ENCODE data around the gene TFCP2L1.
"Not testable (repeated sequence)": the region's sequence is repeated elsewhere in the genome, so short reads cannot be mapped to it uniquely, and the experiment has no call there.

Gene TFCP2L1

GRCh38 chr2:121309323-121309722, 24.3 kb upstream of the TFCP2L1 start:
- POLR2A ChIA-PET: no interaction called here
- DNase-seq (ENCODE audit: extremely low spot score): no peak
- TF ChIP-seq PKNOX1 (IDR thresholded peaks at IDR 0.05) (no peak), FOXM1 (IDR thresholded peaks at IDR 0.05; ENCODE audit: borderline replicate concordance) (no peak), ARNT (IDR thresholded peaks at IDR 0.05) (no peak), FOXA1 (IDR thresholded peaks at IDR 0.05) (no peak), ELF4 (IDR thresholded peaks at IDR 0.05) (no peak), L3MBTL2 (conservative IDR thresholded peaks at IDR 0.05) (no peak), NFRKB (IDR thresholded peaks at IDR 0.05) (no peak), ZNF384 (IDR thresholded peaks at IDR 0.05) (no peak)
- CTCF ChIA-PET: no interaction called here

DNA sequence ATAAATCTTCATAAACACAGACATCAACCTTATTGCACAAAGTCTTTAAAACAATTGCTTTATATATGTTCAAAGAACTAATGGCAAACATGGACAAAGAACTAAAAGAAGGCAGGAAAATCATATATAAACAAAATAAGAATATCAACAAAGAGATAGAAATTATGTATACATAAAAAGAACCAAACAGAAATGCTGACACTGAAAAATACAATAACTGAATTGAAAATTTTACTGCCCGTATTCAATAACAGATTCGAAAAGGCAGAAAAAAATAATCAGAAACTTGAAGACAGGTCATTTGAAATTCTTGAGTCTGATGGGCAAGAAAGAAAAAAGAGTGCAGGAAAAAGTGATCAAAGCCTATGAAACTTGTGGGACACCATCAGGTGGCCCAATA, 22.0 kb upstream of the TFCP2L1 start:
- POLR2A ChIA-PET: no interaction called here
- TF ChIP-seq FOXA1 (IDR thresholded peaks at IDR 0.05) (no peak), ZNF384 (IDR thresholded peaks at IDR 0.05) (no peak), SP1 (IDR thresholded peaks at IDR 0.05) (no peak), ARNT (IDR thresholded peaks at IDR 0.05) (no peak), PKNOX1 (IDR thresholded peaks at IDR 0.05) (no peak)
- DNase-seq (ENCODE audit: extremely low spot score): no peak
- CTCF ChIA-PET: interaction anchor here (1.3 kb wide), 1 partner anchor 178 kb away, joined by 3 read pairs; no protein-coding TSS in a partner anchor

DNA sequence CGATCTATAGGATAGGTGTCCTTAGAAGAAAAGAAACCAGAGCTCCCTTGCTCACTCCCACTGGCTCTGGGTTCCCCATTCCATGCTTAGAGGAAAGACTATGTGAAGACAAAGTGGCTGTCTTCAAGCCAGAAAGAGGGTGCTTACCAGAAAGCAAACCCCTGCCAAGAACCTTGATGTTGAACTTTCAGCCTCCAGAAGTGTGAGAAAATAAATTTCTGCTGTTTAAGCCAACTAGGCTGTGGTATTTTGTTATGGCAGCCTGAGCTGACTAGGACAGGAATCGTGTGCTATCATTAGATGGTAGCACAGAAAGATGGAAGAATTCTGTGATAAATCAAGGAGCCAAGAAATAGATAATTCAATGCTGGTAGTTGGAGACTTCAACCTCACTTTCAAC, 19.9 kb upstream of the TFCP2L1 start:
- DNase-seq (ENCODE audit: extremely low spot score): no peak
- CTCF ChIA-PET: no interaction called here
- TF ChIP-seq ZNF384 (IDR thresholded peaks at IDR 0.05) (no peak), ELF4 (IDR thresholded peaks at IDR 0.05) (no peak), LEF1 (IDR thresholded peaks at IDR 0.05; ENCODE audit: borderline replicate concordance) (no peak), SUZ12 (IDR thresholded peaks at IDR 0.05) (no peak), PKNOX1 (IDR thresholded peaks at IDR 0.05) (no peak), NFRKB (IDR thresholded peaks at IDR 0.05) (no peak), HDGF (IDR thresholded peaks at IDR 0.05; ENCODE audit: borderline replicate concordance) (no peak), L3MBTL2 (conservative IDR thresholded peaks at IDR 0.05) (no peak), BHLHE40 (IDR thresholded peaks at IDR 0.05; ENCODE audit: borderline replicate concordance) (no peak), SP1 (IDR thresholded peaks at IDR 0.05) (no peak), ARNT (IDR thresholded peaks at IDR 0.05) (no peak), CTBP1 (IDR thresholded peaks at IDR 0.05; ENCODE audit: borderline replicate concordance) (no peak), FOXK2 (IDR thresholded peaks at IDR 0.05) (no peak), TARDBP (IDR thresholded peaks at IDR 0.05) (no peak), FOXM1 (IDR thresholded peaks at IDR 0.05; ENCODE audit: borderline replicate concordance) (no peak), FOXA1 (IDR thresholded peaks at IDR 0.05) (no peak)
- POLR2A ChIA-PET: no interaction called here

- no peak for TF ChIP-seq PKNOX1 (IDR thresholded peaks at IDR 0.05)
- no peak for TF ChIP-seq ELF4 (IDR thresholded peaks at IDR 0.05)
- no peak for TF ChIP-seq FOXA1 (IDR thresholded peaks at IDR 0.05)
- no peak for TF ChIP-seq FOXK2 (IDR thresholded peaks at IDR 0.05)
- TF ChIP-seq SP1 (IDR thresholded peaks at IDR 0.05): no peak
- CTCF ChIA-PET: no interaction called here
- no peak for DNase-seq (ENCODE audit: extremely low spot score)
- POLR2A ChIA-PET: no interaction called here
Measured at GRCh38 chr2:121303531-121304263, 18.7 kb upstream of the TFCP2L1 start.

- CTCF ChIA-PET; DNase-seq (ENCODE audit: extremely low spot score); POLR2A ChIA-PET: not testable (repeated sequence)
Measured at GRCh38 chr2:121301190-121301589, 16.2 kb upstream of the TFCP2L1 start.

DNA sequence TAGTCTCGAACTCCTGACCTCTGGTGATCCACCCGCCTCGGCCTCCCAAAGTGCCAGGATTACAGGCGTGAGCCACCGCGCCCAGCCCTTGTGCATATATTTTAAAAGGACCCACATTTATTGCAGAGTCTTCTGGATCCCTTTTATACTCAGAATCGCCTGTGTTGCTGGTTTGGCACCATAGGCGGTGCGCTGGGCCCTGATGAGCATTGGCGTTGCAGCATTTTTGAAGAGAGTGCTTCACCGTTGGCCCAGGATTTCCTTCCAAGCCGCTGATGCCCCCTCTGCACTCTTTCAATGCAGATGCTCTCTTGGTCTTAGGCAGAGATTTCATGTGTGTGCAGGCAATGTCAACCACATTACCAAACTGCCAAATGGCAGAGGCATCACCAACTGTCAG, 13.5 kb upstream of the TFCP2L1 start:
- DNase-seq (ENCODE audit: extremely low spot score): no peak
- TF ChIP-seq FOXK2 (IDR thresholded peaks at IDR 0.05): no peak
- no peak for TF ChIP-seq ARNT (IDR thresholded peaks at IDR 0.05)
- no peak for TF ChIP-seq NFRKB (IDR thresholded peaks at IDR 0.05)
- no peak for TF ChIP-seq TARDBP (IDR thresholded peaks at IDR 0.05)
- TF ChIP-seq ELF4 (IDR thresholded peaks at IDR 0.05): no peak
- TF ChIP-seq LEF1 (IDR thresholded peaks at IDR 0.05; ENCODE audit: borderline replicate concordance): no peak
- no peak for TF ChIP-seq SUZ12 (IDR thresholded peaks at IDR 0.05)
- no peak for TF ChIP-seq HDGF (IDR thresholded peaks at IDR 0.05; ENCODE audit: borderline replicate concordance)
- no peak for TF ChIP-seq L3MBTL2 (conservative IDR thresholded peaks at IDR 0.05)
- no peak for TF ChIP-seq ZNF384 (IDR thresholded peaks at IDR 0.05)
- no peak for TF ChIP-seq CTBP1 (IDR thresholded peaks at IDR 0.05; ENCODE audit: borderline replicate concordance)
- ChIA-PET POLR2A (no interaction called here), CTCF (interaction anchor here (0.6 kb wide), 1 partner anchor 158 kb away, joined by 3 read pairs; no protein-coding TSS in a partner anchor)

DNA sequence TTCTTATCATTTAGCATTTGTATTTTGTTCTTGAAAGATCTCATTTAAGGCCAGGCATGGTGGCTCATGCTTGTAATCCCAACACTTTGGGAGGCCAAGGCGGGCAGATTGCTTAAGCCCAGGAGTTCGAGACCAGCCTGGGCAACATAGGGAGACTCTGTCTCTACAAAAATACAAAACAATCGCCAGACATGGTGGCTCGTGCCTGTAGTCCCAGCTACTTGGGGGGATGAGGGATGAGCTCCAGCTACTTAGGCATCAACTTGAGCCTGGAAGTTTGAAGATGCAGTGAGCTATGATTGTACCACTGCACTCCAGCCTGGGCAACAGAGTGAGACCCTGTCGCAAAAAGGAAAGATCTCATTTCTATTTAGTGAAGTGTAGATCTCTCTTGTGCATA, 12.9 kb upstream of the TFCP2L1 start:
- DNase-seq (ENCODE audit: extremely low spot score); POLR2A ChIA-PET: not testable (repeated sequence)
- CTCF ChIA-PET: interaction anchor here (0.7 to 1.3 kb wide), 5 partner anchors 10 to 169 kb away, joined by 3 to 6 read pairs (median 4); no protein-coding TSS in a partner anchor
